GM23338 (cell line): ENCODE measurements around the gene CYP2D6. TPM values are rescaled to one million over a fixed set of nuclear protein-coding genes. Genes with fewer than 3 reads are reported as not detected.

Source experiments
- ATAC-seq: fragments of 200-7000 bp; cut with Tn5 transposase; 3 replicates; pipeline ENCODE4 v1.9.1; 2020
- DNase-seq: peaks from one replicate; pipeline ENCODE4 v3.0.0-alpha.2; 2015; ENCODE audit warnings: low spot score
- H2AFZ ChIP-seq: fragments of 200-600 bp; sonication (generic); 2 replicates; pipeline ENCODE4 v1.8.0; 2016; ENCODE audit warnings: antibody characterized with exemption, mild to moderate bottlenecking, moderate library complexity
- H3F3A ChIP-seq: fragments of 200-600 bp; sonication (generic); replicated peaks from 2 replicates; pipeline ENCODE4 v1.8.0; 2017; ENCODE audit warnings: antibody characterized with exemption, mixed run types, low read depth
- H3K27ac ChIP-seq: fragments of 200-600 bp; sonication (generic); 2 replicates; pipeline ENCODE4 v1.6.1; 2016; ENCODE audit warnings: low read depth
- H3K27me3 ChIP-seq: fragments of 200-600 bp; sonication (generic); 2 replicates; pipeline ENCODE4 v1.8.0; 2016; ENCODE audit warnings: mild to moderate bottlenecking, mixed run types, moderate library complexity; ENCODE audit not compliant: insufficient read depth
- H3K36me3 ChIP-seq: fragments of 200-600 bp; sonication (generic); 2 replicates; pipeline ENCODE4 v1.8.0; 2016; ENCODE audit warnings: mild to moderate bottlenecking; ENCODE audit not compliant: insufficient read depth
- H3K4me1 ChIP-seq: fragments of 200-600 bp; sonication (generic); 2 replicates; pipeline ENCODE4 v1.8.0; 2016; ENCODE audit warnings: mild to moderate bottlenecking, moderate library complexity; ENCODE audit not compliant: insufficient read depth
- H3K4me2 ChIP-seq: fragments of 200-600 bp; sonication (generic); 2 replicates; pipeline ENCODE4 v1.7.1; 2017; ENCODE audit warnings: mixed run types
- H3K4me3 ChIP-seq: fragments of 200-600 bp; sonication (generic); 2 replicates; pipeline ENCODE4 v1.6.1; 2016; ENCODE audit warnings: mixed run types
- H3K79me2 ChIP-seq: fragments of 200-600 bp; sonication (generic); replicated peaks from 2 replicates; pipeline ENCODE4 v1.8.0; 2017; ENCODE audit warnings: mild to moderate bottlenecking; ENCODE audit not compliant: insufficient read depth
- H3K9me2 ChIP-seq: fragments of 200-600 bp; sonication (generic); 2 replicates; pipeline ENCODE4 v1.8.0; 2017; ENCODE audit not compliant: insufficient read depth
- H4K20me1 ChIP-seq: fragments of 200-600 bp; sonication (generic); replicated peaks from 2 replicates; pipeline ENCODE4 v1.8.0; 2017; ENCODE audit warnings: mild to moderate bottlenecking; ENCODE audit not compliant: insufficient read depth
- H3K27ac Mint-ChIP-seq: 2 replicates; pipeline ENCODE4 v1.8.0; 2020; ENCODE audit warnings: inconsistent platforms, mild to moderate bottlenecking, moderate library complexity, mixed read lengths
- H3K27me3 Mint-ChIP-seq: 3 replicates; pipeline ENCODE4 v1.8.0; 2022; ENCODE audit warnings: low read depth, mild to moderate bottlenecking, moderate library complexity, mixed read lengths, inconsistent platforms; ENCODE audit not compliant: insufficient read depth, poor library complexity
- H3K36me3 Mint-ChIP-seq: 3 replicates; pipeline ENCODE4 v1.8.0; 2021; ENCODE audit warnings: low read depth, mild to moderate bottlenecking, inconsistent platforms, moderate library complexity, mixed read lengths
- H3K4me1 Mint-ChIP-seq: 3 replicates; pipeline ENCODE4 v1.8.0; 2020; ENCODE audit warnings: mild to moderate bottlenecking, inconsistent platforms, mixed read lengths
- H3K4me3 Mint-ChIP-seq: 3 replicates; pipeline ENCODE4 v1.8.0; 2021; ENCODE audit warnings: moderate library complexity, mild to moderate bottlenecking, inconsistent platforms, mixed read lengths
- H3K9me3 Mint-ChIP-seq: 3 replicates; pipeline ENCODE4 v1.8.0; 2020; ENCODE audit warnings: moderate library complexity, mild to moderate bottlenecking, inconsistent platforms, mixed read lengths
- CREB1 ChIP-seq: fragments of 250-450 bp; sonication (Bioruptor Pico); IDR thresholded peaks from 2 replicates; pipeline ENCODE4 v1.5.0; 2020; ENCODE audit warnings: low read depth, mild to moderate bottlenecking, moderate library complexity
- EZH2 ChIP-seq: fragments of 200-600 bp; sonication (generic); IDR thresholded peaks from one replicate; pipeline ENCODE4 v1.8.0; 2017; ENCODE audit warnings: antibody characterized with exemption, mild to moderate bottlenecking, low read depth; ENCODE audit not compliant: unreplicated experiment
- EZH2phosphoT487 ChIP-seq: fragments of 200-600 bp; sonication (generic); IDR thresholded peaks from one replicate; pipeline ENCODE4 v1.8.1; 2018; ENCODE audit warnings: antibody characterized with exemption; ENCODE audit not compliant: unreplicated experiment
- JUNB ChIP-seq: IDR thresholded peaks from one replicate; pipeline ENCODE4 v1.6.1; 2016; ENCODE audit warnings: antibody characterized with exemption; ENCODE audit not compliant: unreplicated experiment
- NANOG ChIP-seq: IDR thresholded peaks from 2 replicates; pipeline ENCODE4 v1.6.1; 2016; ENCODE audit warnings: antibody characterized with exemption, borderline replicate concordance
- POLR2AphosphoS5 ChIP-seq: IDR thresholded peaks from 2 replicates; pipeline ENCODE4 v1.6.1; 2016; ENCODE audit warnings: antibody characterized with exemption, low read depth
- REST ChIP-seq: IDR thresholded peaks from one replicate; pipeline ENCODE4 v1.6.1; 2018; ENCODE audit warnings: antibody characterized with exemption; ENCODE audit not compliant: unreplicated experiment
- STAT1 ChIP-seq: IDR thresholded peaks from one replicate; pipeline ENCODE4 v1.6.1; 2016; ENCODE audit warnings: antibody characterized with exemption; ENCODE audit not compliant: unreplicated experiment
- ZNF114 ChIP-seq: fragments of 250-450 bp; sonication (Bioruptor Pico); IDR thresholded peaks from 2 replicates; pipeline ENCODE4 v1.5.0; 2020; ENCODE audit warnings: mild to moderate bottlenecking, moderate library complexity
- ZNF331 ChIP-seq: fragments of 250-450 bp; sonication (Bioruptor Pico); IDR thresholded peaks from 2 replicates; pipeline ENCODE4 v1.5.0; 2020; ENCODE audit warnings: low read depth, mild to moderate bottlenecking, moderate library complexity
- ZNF462 ChIP-seq: fragments of 250-450 bp; sonication (Bioruptor Pico); IDR thresholded peaks from 2 replicates; pipeline ENCODE4 v1.5.0; 2020; ENCODE audit warnings: mild to moderate bottlenecking, moderate library complexity
- polyA plus RNA-seq: library from polyadenylated mRNA; unstranded; fragments of >200 nt; fragmentation: Nextera tagmentation; extraction: Ambion mirVana; gene quantifications from 2 replicates; pipeline ENCODE4 v1.2.1, GENCODE V29; 2016
- total RNA-seq: library from RNA; depleted of rRNA; stranded (reverse); fragments of >200 nt; shearing (Covaris generic); gene quantifications from 2 replicates; pipeline ENCODE4 v1.2.3, GENCODE V29; 2014
- TF ChIP-seq, protein P1 (sequence below), 2 experiments: fragments of 200-600 bp in 1 of 2; sonication (generic) in 1 of 2; conservative IDR thresholded peaks; 2 replicates each; pipeline versions ENCODE4 v1.5.1 to v1.6.1; 2016 to 2017; ENCODE audit warnings: antibody characterized with exemption in 2 of 2, low read depth in 2 of 2, mild to moderate bottlenecking in 2 of 2, moderate library complexity in 1 of 2
- TF ChIP-seq, protein P2 (sequence below): IDR thresholded peaks from 2 replicates; pipeline ENCODE4 v1.6.1; 2016; ENCODE audit warnings: antibody characterized with exemption

The CYP2D6 gene
- total and polyA plus RNA-seq, 2 experiments from 2014 or later, result 1.2 to 1.3 TPM

GRCh38 chr22:42090596-42091454, 39.8 kb downstream of the CYP2D6 start, which contains the start of gene NDUFA6:
NDUFA6 (minus strand) TSS chr22:42090772; CDS start chr22:42090744, 28 bp downstream.
- peak within 1 kb of the TSS; percentile 75 for H3K4me3 ChIP-seq
- peak within 1 kb of the TSS; percentile 95 for H2AFZ ChIP-seq
- H3F3A ChIP-seq, result peaks cover 4% of the 10 kb centered on the region; the same call in 1 of the 2 replicates
- H3K4me1 ChIP-seq, result no peaks in the 10 kb centered on the region; the same call in 1 of the 2 replicates
- peak within 1 kb of the TSS; percentile 97 for H3K4me3 Mint-ChIP-seq
- H3K27ac ChIP-seq, result peak within 1 kb of the TSS; percentile 84
- peaks cover 6% of the 10 kb centered on the region; the same call in 1 of the 2 replicates for H3K27me3 ChIP-seq
- H3K79me2 ChIP-seq, result peaks cover 27% of the 10 kb centered on the region
- H3K27me3 Mint-ChIP-seq, result peaks cover 9% of the 10 kb centered on the region
- H3K27ac Mint-ChIP-seq, result peak within 1 kb of the TSS; percentile 99
- H3K36me3 ChIP-seq, result peaks cover 13% of the 10 kb centered on the region
- peak within 1 kb of the TSS; percentile 87 for H3K4me2 ChIP-seq
- ATAC-seq, result peak; percentile 97
- no peaks in the 10 kb centered on the region for H3K9me2 ChIP-seq
- peaks cover 15% of the 10 kb centered on the region for H3K9me3 Mint-ChIP-seq
- peak; percentile 99 for DNase-seq
- H3K36me3 Mint-ChIP-seq, result peaks cover 36% of the 10 kb centered on the region
- TF ChIP-seq, protein P1, sequence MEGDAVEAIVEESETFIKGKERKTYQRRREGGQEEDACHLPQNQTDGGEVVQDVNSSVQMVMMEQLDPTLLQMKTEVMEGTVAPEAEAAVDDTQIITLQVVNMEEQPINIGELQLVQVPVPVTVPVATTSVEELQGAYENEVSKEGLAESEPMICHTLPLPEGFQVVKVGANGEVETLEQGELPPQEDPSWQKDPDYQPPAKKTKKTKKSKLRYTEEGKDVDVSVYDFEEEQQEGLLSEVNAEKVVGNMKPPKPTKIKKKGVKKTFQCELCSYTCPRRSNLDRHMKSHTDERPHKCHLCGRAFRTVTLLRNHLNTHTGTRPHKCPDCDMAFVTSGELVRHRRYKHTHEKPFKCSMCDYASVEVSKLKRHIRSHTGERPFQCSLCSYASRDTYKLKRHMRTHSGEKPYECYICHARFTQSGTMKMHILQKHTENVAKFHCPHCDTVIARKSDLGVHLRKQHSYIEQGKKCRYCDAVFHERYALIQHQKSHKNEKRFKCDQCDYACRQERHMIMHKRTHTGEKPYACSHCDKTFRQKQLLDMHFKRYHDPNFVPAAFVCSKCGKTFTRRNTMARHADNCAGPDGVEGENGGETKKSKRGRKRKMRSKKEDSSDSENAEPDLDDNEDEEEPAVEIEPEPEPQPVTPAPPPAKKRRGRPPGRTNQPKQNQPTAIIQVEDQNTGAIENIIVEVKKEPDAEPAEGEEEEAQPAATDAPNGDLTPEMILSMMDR (conservative IDR thresholded peaks at IDR 0.05; ENCODE audit: low read depth in 2 of 2), result peak; percentile 65 to 91
- TF ChIP-seq EZH2, result no peak
- no peak for TF ChIP-seq ZNF114 (CRISPR knock-in tag)
- no peak for TF ChIP-seq STAT1
- TF ChIP-seq ZNF462, result no peak
- TF ChIP-seq ZNF331 (CRISPR knock-in tag), result no peak
- peak; percentile 23; the same call in 1 of the 2 replicates for TF ChIP-seq CREB1
- TF ChIP-seq REST, result no peak
- no peak for TF ChIP-seq NANOG
- no peak for TF ChIP-seq JUNB
- TF ChIP-seq EZH2phosphoT487, result no peak
- TF ChIP-seq, protein P2, sequence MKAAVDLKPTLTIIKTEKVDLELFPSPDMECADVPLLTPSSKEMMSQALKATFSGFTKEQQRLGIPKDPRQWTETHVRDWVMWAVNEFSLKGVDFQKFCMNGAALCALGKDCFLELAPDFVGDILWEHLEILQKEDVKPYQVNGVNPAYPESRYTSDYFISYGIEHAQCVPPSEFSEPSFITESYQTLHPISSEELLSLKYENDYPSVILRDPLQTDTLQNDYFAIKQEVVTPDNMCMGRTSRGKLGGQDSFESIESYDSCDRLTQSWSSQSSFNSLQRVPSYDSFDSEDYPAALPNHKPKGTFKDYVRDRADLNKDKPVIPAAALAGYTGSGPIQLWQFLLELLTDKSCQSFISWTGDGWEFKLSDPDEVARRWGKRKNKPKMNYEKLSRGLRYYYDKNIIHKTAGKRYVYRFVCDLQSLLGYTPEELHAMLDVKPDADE, result no peak; the same call in 1 of the 2 replicates
- peak; percentile 94 for TF ChIP-seq POLR2AphosphoS5
- 0 out of 3 replicates have a peak, but pooled peaks cover 2% of the 10 kb centered on the region for H3K4me1 Mint-ChIP-seq
- peaks cover 16% of the 10 kb centered on the region for H4K20me1 ChIP-seq
